HCT116 (cell line): ENCODE data around the gene DNAH10.

Source experiments
- CTCF ChIP-seq, 3 experiments: fragments of 200-600 bp in 1 of 3; sonication (generic) in 1 of 3; IDR thresholded peaks in 2 of 3; conservative IDR thresholded peaks in 1 of 3; 2 replicates each; pipeline ENCODE4 v1.5.1; 2012 to 2017; ENCODE audit warnings: low read depth in 2 of 3, low read length in 2 of 3, antibody characterized with exemption in 1 of 3, borderline replicate concordance in 1 of 3, control low read depth in 1 of 3, mild to moderate bottlenecking in 1 of 3, mixed read lengths in 1 of 3, mixed run types in 1 of 3, moderate library complexity in 1 of 3; ENCODE audit not compliant: insufficient read depth in 1 of 3
- POLR2A ChIP-seq: IDR thresholded peaks from 2 replicates; pipeline ENCODE4 v1.7.0; 2011; ENCODE audit warnings: borderline replicate concordance; ENCODE audit not compliant: insufficient read depth, insufficient read length; ENCODE audit errors: extremely low read depth
- ZBTB33 ChIP-seq: IDR thresholded peaks from 2 replicates; pipeline ENCODE4 v1.6.1; 2011; ENCODE audit warnings: mild to moderate bottlenecking, low read length, moderate library complexity; ENCODE audit not compliant: insufficient replicate concordance; ENCODE audit errors: extremely low read depth

GRCh38 chr12:123960029-123960735, 198.1 kb downstream of the DNAH10 start:
- TF ChIP-seq CTCF (IDR thresholded peaks at IDR 0.05 in 2 of 3, conservative IDR thresholded peaks at IDR 0.05 in 1 of 3; ENCODE audit: borderline replicate concordance in 1 of 3, insufficient read depth in 1 of 3, low read depth in 2 of 3, low read length in 2 of 3) (no peak), ZBTB33 (no peak), POLR2A (no peak)
